Neural cell (in vitro differentiated cells): Measurements from ENCODE around the gene CPLANE1. TPM values are rescaled to one million over a fixed set of nuclear protein-coding genes. Genes with fewer than 3 reads are reported as not detected.

Experiments used
- H2AFZ ChIP-seq: fragments of 200-600, 300-800 bp; sonication (generic), shearing (Covaris generic); 2 replicates; pipeline ENCODE4 v1.6.0; 2014; ENCODE audit warnings: low read depth, mild to moderate bottlenecking, antibody characterized with exemption, low read length, moderate library complexity
- H3F3A ChIP-seq: fragments of 200-600 bp; shearing (Covaris generic); 2 replicates; pipeline ENCODE4 v1.6.1; 2016; ENCODE audit warnings: mild to moderate bottlenecking, moderate library complexity, mixed read lengths, antibody characterized with exemption, low read length; ENCODE audit not compliant: insufficient read depth, poor library complexity, severe bottlenecking
- H3K27ac ChIP-seq: fragments of 200-600, 300-800 bp; sonication (generic), shearing (Covaris generic); 2 replicates; pipeline ENCODE4 v1.5.1; 2014; ENCODE audit warnings: mild to moderate bottlenecking, low read length, moderate library complexity
- H3K27me3 ChIP-seq: fragments of 300-800, 200-600 bp; sonication (generic), shearing (Covaris generic); 2 replicates; pipeline ENCODE4 v1.6.0; 2014; ENCODE audit warnings: mild to moderate bottlenecking, low read depth, low read length, moderate library complexity; ENCODE audit not compliant: insufficient read depth
- H3K36me3 ChIP-seq: fragments of 300-800, 200-600 bp; sonication (generic), shearing (Covaris generic); 2 replicates; pipeline ENCODE4 v1.5.1; 2014; ENCODE audit warnings: mild to moderate bottlenecking, antibody characterized with exemption, low read length, moderate library complexity; ENCODE audit not compliant: insufficient read depth
- H3K4me2 ChIP-seq: fragments of 300-800, 200-600 bp; sonication (generic), shearing (Covaris generic); 2 replicates; pipeline ENCODE4 v1.6.0; 2014; ENCODE audit warnings: mild to moderate bottlenecking, low read length
- H3K4me3 ChIP-seq: fragments of 300-800, 200-600 bp; sonication (generic), shearing (Covaris generic); 2 replicates; pipeline ENCODE4 v1.5.1; 2014; ENCODE audit warnings: mild to moderate bottlenecking, low read length, moderate library complexity
- H3K79me2 ChIP-seq: fragments of 200-600 bp; shearing (Covaris generic); replicated peaks from 2 replicates; pipeline ENCODE4 v1.6.0; 2014; ENCODE audit warnings: mild to moderate bottlenecking, low read length, moderate library complexity; ENCODE audit not compliant: insufficient read depth
- H3K9ac ChIP-seq: fragments of 300-800, 200-600 bp; sonication (generic), shearing (Covaris generic); 2 replicates; pipeline ENCODE4 v1.6.1; 2016; ENCODE audit warnings: mild to moderate bottlenecking, low read length, mixed read lengths
- H3K9me2 ChIP-seq: fragments of 200-600 bp; shearing (Covaris generic); 2 replicates; pipeline ENCODE4 v1.6.1; 2016; ENCODE audit warnings: mild to moderate bottlenecking, low read length, mixed read lengths; ENCODE audit not compliant: insufficient read depth
- H3K9me3 ChIP-seq: fragments of 200-600, 300-800 bp; sonication (generic), shearing (Covaris generic); 2 replicates; pipeline ENCODE4 v1.6.1; 2016; ENCODE audit warnings: mild to moderate bottlenecking, mixed run types, low read length, moderate library complexity, mixed read lengths
- H4K20me1 ChIP-seq: fragments of 200-600 bp; shearing (Covaris generic); 2 replicates; pipeline ENCODE4 v1.6.1; 2016; ENCODE audit warnings: mild to moderate bottlenecking, mixed run types; ENCODE audit not compliant: insufficient read depth
- CTCF ChIP-seq: fragments of 450-650 bp; IDR thresholded peaks from 2 replicates; pipeline ENCODE4 v1.5.1; 2014; ENCODE audit warnings: antibody characterized with exemption, mild to moderate bottlenecking, moderate library complexity; ENCODE audit not compliant: poor library complexity, severe bottlenecking
- EP300 ChIP-seq: fragments of 450-650 bp; conservative IDR thresholded peaks from 2 replicates; pipeline ENCODE4 v1.6.1; 2014; ENCODE audit warnings: antibody characterized with exemption, mild to moderate bottlenecking, moderate library complexity; ENCODE audit not compliant: poor library complexity, severe bottlenecking
- EZH2 ChIP-seq: fragments of 200-600, 300-800 bp; shearing (Covaris generic), sonication (generic); IDR thresholded peaks from 2 replicates; pipeline ENCODE4 v1.6.1; 2014; ENCODE audit warnings: antibody characterized with exemption, low read length, borderline replicate concordance, mild to moderate bottlenecking; ENCODE audit not compliant: insufficient read depth, poor library complexity, severe bottlenecking
- MXI1 ChIP-seq: fragments of 450-650 bp; conservative IDR thresholded peaks from 2 replicates; pipeline ENCODE4 v1.6.1; 2014; ENCODE audit warnings: antibody characterized with exemption, mild to moderate bottlenecking; ENCODE audit not compliant: poor library complexity, severe bottlenecking
- POLR2AphosphoS5 ChIP-seq: IDR thresholded peaks from 2 replicates; pipeline ENCODE4 v1.6.1; 2012
- RAD21 ChIP-seq: fragments of 450-650 bp; conservative IDR thresholded peaks from 2 replicates; pipeline ENCODE4 v1.6.1; 2014; ENCODE audit warnings: antibody characterized with exemption, mild to moderate bottlenecking, moderate library complexity
- REST ChIP-seq: IDR thresholded peaks from 2 replicates; pipeline ENCODE4 v1.6.1; 2012; ENCODE audit warnings: borderline replicate concordance
- SMC3 ChIP-seq: fragments of 450-650 bp; conservative IDR thresholded peaks from 2 replicates; pipeline ENCODE4 v1.6.1; 2014; ENCODE audit warnings: antibody characterized with exemption, mild to moderate bottlenecking, moderate library complexity; ENCODE audit not compliant: poor library complexity
- TAF1 ChIP-seq: IDR thresholded peaks from 2 replicates; pipeline ENCODE4 v1.6.1; 2012; ENCODE audit warnings: low read depth
- polyA plus RNA-seq: library from polyadenylated mRNA; depleted of rRNA; stranded (reverse); fragments of >200 nt; gene quantifications from 2 replicates; pipeline ENCODE4 v1.2.3, GENCODE V29; 2014

The CPLANE1 gene
- polyA plus RNA-seq, 1 donor from 2014 or later, result 26.0 TPM

GRCh38 chr5:37208883-37209797 lies 40.0 kb downstream of the CPLANE1 start:
- H4K20me1 ChIP-seq, result no peaks in the 10 kb centered on the region
- no peak overlapping the region for H3K4me2 ChIP-seq
- no peak overlapping the region for H3K4me3 ChIP-seq

GRCh38 chr5:37207802-37208201 lies 41.4 kb downstream of the CPLANE1 start:
- TF ChIP-seq CTCF (no peak), POLR2AphosphoS5 (no peak), REST (no peak), RAD21 (no peak), EZH2 (no peak)
- Histone ChIP-seq H2AFZ (no peak overlapping the region), H3K9me3 (no peaks in the 10 kb centered on the region), H3K4me2 (no peak overlapping the region), H3K9ac (no peak overlapping the region), H3K9me2 (no peaks in the 10 kb centered on the region), H3K36me3 (peaks cover 8% of the 10 kb centered on the region), H4K20me1 (no peaks in the 10 kb centered on the region), H3K79me2 (no peaks in the 10 kb centered on the region), H3K4me3 (no peak overlapping the region), H3F3A (no peaks in the 10 kb centered on the region), H3K27ac (no peak overlapping the region), H3K27me3 (no peaks in the 10 kb centered on the region)

More at GRCh38 chr5:37208883-37209797, 40.0 kb downstream of the CPLANE1 start:
- H3K9ac ChIP-seq, result no peak overlapping the region
- TF ChIP-seq TAF1, result no peak
- no peak for TF ChIP-seq RAD21
- H3K27ac ChIP-seq, result no peak overlapping the region
- H3K9me3 ChIP-seq, result no peaks in the 10 kb centered on the region
- H3K27me3 ChIP-seq, result no peaks in the 10 kb centered on the region
- peaks cover 8% of the 10 kb centered on the region for H3K36me3 ChIP-seq
- no peaks in the 10 kb centered on the region for H3K9me2 ChIP-seq
- no peak overlapping the region for H2AFZ ChIP-seq
- no peaks in the 10 kb centered on the region for H3K79me2 ChIP-seq
- H3F3A ChIP-seq, result no peaks in the 10 kb centered on the region

- peaks cover 8% of the 10 kb centered on the region for H3K36me3 ChIP-seq
Observed at GRCh38 chr5:37206736-37207135, 42.4 kb downstream of the CPLANE1 start.

More at GRCh38 chr5:37206736-37207135, 42.4 kb downstream of the CPLANE1 start:
- Histone ChIP-seq H3K4me3 (no peak overlapping the region), H3K4me2 (no peak overlapping the region), H3K9me2 (no peaks in the 10 kb centered on the region), H3K79me2 (no peaks in the 10 kb centered on the region), H3F3A (no peaks in the 10 kb centered on the region), H2AFZ (no peak overlapping the region), H3K27me3 (no peaks in the 10 kb centered on the region), H4K20me1 (no peaks in the 10 kb centered on the region), H3K9ac (no peak overlapping the region), H3K27ac (no peak overlapping the region), H3K9me3 (no peaks in the 10 kb centered on the region)
- TF ChIP-seq TAF1 (no peak), SMC3 (no peak), EP300 (no peak), RAD21 (no peak), REST (no peak), CTCF (no peak), MXI1 (no peak), POLR2AphosphoS5 (no peak), EZH2 (no peak)
